Fibroblast of skin of right quadriceps (primary cell): Measurements from ENCODE around the gene FOXD3.
"Not testable (repeated sequence)": the region's sequence is repeated elsewhere in the genome, so short reads cannot be mapped to it uniquely, and the experiment has no call there.

Experiments
- DNase-seq: peaks from one replicate; pipeline ENCODE4 v3.0.0-alpha.2; 2013

FOXD3 gene

GRCh38 chr1:63321066-63321784 lies 1.1 kb upstream of the FOXD3 start:
- DNase-seq = no peak

DNA sequence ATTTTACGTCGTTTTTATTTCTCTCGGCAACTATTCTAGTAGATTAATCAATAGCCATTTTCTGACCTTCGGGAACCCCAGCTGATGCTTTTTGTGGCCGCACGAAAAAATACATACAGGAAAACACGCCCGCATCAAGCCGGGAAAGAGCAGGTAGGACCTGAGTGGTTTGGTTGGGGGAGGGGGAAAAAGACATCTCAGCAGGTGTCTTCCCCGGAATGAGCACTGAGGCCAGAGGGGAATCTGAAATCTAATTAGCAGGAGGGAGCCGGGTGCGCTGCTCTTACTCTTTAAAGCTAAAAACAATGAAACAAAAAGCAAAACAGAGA lies 618 bp upstream of the FOXD3 start:
- no peak for DNase-seq

GRCh38 chr1:63322944-63323864 lies 837 bp downstream of the FOXD3 start:
- DNase-seq = no peak

DNA sequence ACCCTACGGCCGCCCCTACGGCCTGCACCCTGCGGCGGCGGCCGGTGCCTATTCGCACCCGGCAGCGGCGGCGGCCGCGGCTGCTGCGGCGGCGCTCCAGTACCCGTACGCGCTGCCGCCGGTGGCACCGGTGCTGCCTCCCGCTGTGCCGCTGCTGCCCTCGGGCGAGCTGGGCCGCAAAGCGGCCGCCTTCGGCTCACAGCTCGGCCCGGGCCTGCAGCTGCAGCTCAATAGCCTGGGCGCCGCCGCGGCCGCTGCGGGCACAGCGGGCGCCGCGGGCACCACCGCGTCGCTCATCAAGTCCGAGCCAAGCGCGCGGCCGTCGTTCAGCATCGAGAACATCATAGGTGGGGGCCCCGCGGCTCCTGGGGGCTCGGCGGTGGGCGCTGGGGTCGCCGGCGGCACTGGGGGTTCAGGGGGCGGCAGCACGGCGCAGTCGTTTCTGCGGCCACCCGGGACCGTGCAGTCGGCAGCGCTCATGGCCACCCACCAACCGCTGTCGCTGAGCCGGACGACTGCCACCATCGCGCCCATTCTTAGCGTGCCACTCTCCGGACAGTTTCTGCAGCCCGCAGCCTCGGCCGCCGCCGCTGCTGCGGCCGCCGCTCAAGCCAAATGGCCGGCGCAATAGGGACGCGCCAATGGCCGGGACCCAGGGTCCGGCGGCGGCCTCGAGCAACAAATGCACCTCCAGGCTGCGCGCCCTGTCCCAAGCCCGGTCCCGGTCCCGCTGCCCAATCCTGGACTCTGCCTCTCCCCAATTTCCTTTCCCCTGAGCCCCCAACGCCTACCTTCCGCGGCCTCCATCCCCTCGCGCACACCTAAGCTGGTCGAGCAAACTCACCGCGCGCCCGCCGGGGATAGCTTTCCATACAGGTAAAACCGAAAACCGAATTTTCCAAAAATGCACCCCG lies 1.8 kb downstream of the FOXD3 start:
- DNase-seq = no peak

DNA sequence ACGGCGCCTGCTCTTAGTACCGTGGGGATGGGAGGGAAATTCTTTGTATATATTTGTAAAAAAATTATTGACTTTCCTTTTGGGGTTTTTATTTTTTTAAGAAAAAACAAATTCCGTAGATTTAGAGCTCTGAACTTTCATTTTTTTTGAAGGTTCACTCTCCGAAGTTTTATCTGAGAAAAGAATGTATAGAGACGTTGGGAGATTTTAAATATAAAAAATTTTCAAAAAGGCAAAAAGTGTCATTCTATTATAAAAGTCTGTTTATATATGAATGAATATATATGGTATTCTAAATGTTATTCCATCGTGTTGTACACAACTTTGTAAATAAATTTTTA lies 2.4 kb downstream of the FOXD3 start:
- DNase-seq = no peak

DNA sequence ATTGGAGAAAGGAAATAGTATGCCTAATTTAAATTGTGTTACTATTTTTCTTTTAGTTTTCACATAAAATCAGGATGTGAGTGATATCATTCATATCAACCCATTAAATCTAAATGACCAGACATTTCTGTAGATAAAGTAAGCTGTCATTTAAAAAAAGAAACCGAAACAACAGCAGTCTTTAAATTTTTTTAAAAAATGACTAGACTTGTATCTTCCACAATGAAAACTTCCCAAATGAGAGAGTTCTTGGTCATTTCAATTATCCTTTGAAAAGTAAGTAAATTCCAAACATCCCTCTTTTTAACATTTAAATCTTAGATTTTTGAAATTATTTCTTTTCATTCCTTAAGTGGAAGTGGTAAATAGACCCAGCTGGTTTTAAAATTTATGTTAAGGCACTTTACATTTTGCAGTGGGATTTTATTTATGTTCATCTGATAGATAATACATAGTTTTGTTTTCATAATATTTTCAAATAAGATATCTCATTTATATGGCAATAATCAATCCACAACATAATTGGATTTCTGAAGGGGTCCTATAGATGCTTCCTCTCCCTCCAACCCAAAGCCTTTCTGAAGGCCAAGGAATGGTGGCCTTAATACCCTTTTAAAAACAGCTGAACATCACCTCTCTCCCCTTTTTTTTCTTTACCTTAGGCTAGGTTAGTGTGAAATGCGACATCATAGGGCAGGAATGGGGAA lies 3.1 kb downstream of the FOXD3 start:
- DNase-seq = no peak

- no peak for DNase-seq
Observed at GRCh38 chr1:63326106-63326472, 3.7 kb downstream of the FOXD3 start.

- no peak for DNase-seq
Observed at GRCh38 chr1:63326473-63327380, 4.4 kb downstream of the FOXD3 start.

DNA sequence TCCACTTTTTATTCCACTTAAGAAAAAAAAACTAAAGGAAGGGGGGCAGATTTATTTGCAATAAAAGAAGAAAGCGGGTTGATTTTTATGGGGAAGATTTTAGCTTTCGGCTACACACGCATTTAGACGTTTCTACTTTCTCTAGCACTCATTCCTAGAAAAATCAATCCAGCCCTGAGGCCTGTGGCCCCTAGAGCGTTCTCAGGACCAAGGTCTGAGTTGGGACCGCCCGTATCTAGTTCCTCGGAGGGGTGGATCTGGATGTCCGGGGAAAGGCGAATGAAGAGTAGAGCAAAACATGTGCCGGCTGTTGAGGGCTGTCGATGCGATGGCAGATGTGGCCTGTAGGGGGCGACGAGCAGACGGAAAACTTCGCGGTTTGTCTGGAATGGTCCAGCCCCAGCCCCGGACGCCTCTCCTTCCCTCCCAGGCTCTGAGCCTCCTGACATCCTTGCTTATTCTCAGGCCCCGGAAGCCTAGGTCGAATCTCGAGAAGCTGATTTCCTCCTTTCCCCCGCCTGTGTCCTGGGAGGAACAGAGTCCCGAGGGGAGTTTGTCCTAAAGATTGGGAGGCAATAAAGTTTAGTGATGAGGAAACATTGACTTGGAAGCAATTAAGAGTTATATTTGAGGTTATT lies 5.2 kb downstream of the FOXD3 start:
- peak; percentile 49 for DNase-seq

DNA sequence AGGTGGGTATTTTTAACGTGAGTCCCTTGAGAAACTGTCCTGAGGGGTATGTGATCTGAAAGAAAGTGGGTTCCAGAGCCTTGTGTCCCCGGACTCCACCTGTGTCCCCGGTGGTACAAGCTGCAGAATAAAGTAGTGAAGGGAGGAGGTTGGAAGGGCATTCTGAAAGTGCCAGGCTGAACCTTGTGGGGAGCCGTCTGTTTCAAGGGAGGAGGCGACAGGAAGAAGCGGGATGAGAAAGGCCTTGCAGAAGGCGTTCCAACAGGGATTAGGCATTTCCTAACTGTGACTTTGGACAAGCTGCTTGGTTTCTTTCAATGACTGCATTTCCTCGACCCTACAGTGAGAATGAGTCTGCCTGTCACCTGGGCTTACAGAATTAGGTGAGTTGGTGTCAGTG lies 5.8 kb downstream of the FOXD3 start:
- no peak for DNase-seq

- no peak for DNase-seq
Observed at GRCh38 chr1:63328781-63329180, 6.4 kb downstream of the FOXD3 start.

GRCh38 chr1:63329621-63330330 lies 7.4 kb downstream of the FOXD3 start:
- no peak for DNase-seq

GRCh38 chr1:63330331-63330916 lies 8.1 kb downstream of the FOXD3 start:
- no peak for DNase-seq

- DNase-seq = no peak
Observed at GRCh38 chr1:63342402-63342801, 20.0 kb downstream of the FOXD3 start.

DNA sequence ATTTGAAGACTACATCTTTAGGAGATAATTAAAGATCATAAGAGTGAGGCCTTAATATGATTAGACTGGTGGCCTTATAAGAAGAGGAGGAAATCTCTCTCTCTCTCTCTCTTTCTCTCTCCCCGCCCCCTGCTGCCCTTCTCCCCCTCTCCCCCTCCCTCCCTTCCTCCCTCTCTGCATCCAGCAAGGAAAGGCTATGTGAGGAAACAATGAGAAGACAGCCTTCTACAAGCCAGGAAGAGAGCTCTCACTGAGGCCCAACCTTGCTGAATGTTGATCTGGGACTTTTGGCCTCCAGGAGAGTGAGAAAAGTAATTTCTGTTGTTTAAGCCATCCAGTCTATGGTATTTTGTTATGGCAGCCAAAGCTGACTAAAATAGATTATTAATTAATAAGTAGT lies 21.6 kb downstream of the FOXD3 start:
- no peak for DNase-seq

GRCh38 chr1:63350320-63350719 lies 28.0 kb downstream of the FOXD3 start:
- DNase-seq = no peak

DNA sequence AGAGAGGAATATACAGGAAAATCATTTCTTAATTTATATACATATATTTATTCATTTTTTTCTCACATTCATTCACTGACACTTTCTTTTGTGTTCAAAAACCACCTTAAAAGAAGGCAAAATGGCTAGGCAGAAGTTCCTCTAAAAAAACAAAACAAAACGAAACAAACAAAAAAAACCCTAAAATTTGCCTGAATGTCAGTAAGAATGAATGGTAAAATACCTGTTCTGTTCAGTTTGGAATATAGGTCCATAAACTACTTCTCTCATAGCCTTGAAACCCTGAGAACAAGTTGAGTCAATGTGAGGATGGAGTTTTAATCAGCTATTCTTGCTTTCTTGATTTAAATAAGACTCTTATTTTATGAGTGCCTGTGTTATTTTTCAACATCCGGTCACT lies 30.4 kb downstream of the FOXD3 start:
- no peak for DNase-seq

DNA sequence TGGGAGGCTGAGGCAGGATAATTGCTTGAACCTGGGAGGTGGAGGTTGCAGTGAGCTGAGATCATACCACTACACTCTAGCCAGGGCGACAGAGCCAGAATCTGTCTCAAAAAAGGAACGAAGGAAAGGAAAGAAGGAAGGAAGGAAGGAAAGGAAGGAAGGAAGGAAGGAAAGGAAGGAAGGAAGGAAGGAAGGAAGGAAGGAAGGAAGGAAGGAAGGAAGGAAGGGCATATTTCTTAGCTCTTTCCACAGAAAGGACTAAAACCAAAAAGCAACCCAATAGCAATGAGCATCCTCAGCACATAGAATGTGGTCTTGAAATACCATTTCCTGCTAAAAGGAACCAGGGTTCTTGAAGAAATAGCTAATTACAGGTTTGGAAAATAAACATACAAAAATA lies 33.9 kb downstream of the FOXD3 start:
- not testable (repeated sequence) for DNase-seq

- no peak for DNase-seq
Observed at GRCh38 chr1:63359561-63359960, 37.2 kb downstream of the FOXD3 start.

DNA sequence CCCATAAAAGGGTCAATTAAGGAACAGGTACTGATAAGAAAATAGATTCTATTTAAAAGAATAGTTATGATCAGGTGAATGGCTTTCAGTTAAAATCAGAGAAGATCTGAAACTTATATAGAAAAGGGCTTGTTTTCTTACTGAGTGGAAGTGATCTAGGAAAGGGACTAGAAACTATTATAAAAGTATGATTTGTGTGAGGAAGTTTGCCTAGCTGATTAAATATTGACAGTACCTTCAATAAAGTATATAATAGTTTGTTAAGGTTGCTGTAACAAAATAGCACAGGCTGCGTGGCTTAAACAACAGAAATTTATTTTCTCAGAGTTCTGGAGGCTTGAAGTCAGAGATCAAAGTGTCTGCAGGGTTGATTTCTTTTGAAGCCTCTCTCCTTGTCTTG lies 39.7 kb downstream of the FOXD3 start:
- no peak for DNase-seq
